SIG-M5 treated with dmso at 0.1 percent for 504 hours (cell line): ENCODE data around the gene CSTF3.
"Not testable (repeated sequence)": the region's sequence is repeated elsewhere in the genome, so short reads cannot be mapped to it uniquely, and the experiment has no call there.

Source experiments
- DNase-seq: peaks from one replicate; lab custom pipeline; 2025; ENCODE audit not compliant: unreplicated experiment; lab: John Stamatoyannopoulos, UW

The CSTF3 gene

GRCh38 chr11:33089776-33090175, 71.5 kb downstream of the CSTF3 start:
- DNase-seq: peak; percentile 11

GRCh38 chr11:33086017-33086416, 75.3 kb downstream of the CSTF3 start:
- DNase-seq: no peak

GRCh38 chr11:33083918-33084317, 77.4 kb downstream of the CSTF3 start:
- DNase-seq: no peak

- no peak for DNase-seq
These were observed 88.8 kb downstream of the CSTF3 start for GRCh38 chr11:33072465-33072864.

- no peak for DNase-seq
These were observed 92.5 kb downstream of the CSTF3 start for GRCh38 chr11:33068611-33069340.

- DNase-seq: no peak
These were observed 94.0 kb downstream of the CSTF3 start for GRCh38 chr11:33067294-33067693.

GRCh38 chr11:33065445-33066178, 95.7 kb downstream of the CSTF3 start:
- DNase-seq: peak; percentile 55

GRCh38 chr11:33064866-33065265, 96.4 kb downstream of the CSTF3 start:
- DNase-seq: no peak

- DNase-seq: peak; percentile 80
These were observed 97.1 kb downstream of the CSTF3 start for GRCh38 chr11:33064033-33064825.

- peak; percentile 64 for DNase-seq
These were observed 97.9 kb downstream of the CSTF3 start for GRCh38 chr11:33063326-33063881.

- DNase-seq: no peak
These were observed 99.1 kb downstream of the CSTF3 start for GRCh38 chr11:33062137-33062536.

GRCh38 chr11:33060271-33060670, 101.0 kb downstream of the CSTF3 start:
- no peak for DNase-seq

- DNase-seq: no peak
These were observed 101.8 kb downstream of the CSTF3 start for GRCh38 chr11:33059331-33060007.

- no peak for DNase-seq
These were observed 104.0 kb downstream of the CSTF3 start for GRCh38 chr11:33057284-33057683.

- DNase-seq: no peak
These were observed 105.9 kb downstream of the CSTF3 start for GRCh38 chr11:33055375-33055774.

GRCh38 chr11:33052231-33052630, 109.0 kb downstream of the CSTF3 start:
- DNase-seq: peak; percentile 7

- not testable (repeated sequence) for DNase-seq
These were observed 111.5 kb downstream of the CSTF3 start for GRCh38 chr11:33049565-33050408.

GRCh38 chr11:33048701-33049100, 112.6 kb downstream of the CSTF3 start:
- DNase-seq: peak; percentile 66

- DNase-seq: no peak
These were observed 115.6 kb downstream of the CSTF3 start for GRCh38 chr11:33045551-33046255.
